Brain microvascular endothelial cell (primary cell): ENCODE data around the gene VDR.

Source experiments
- DNase-seq: peaks from one replicate; pipeline ENCODE4 v3.0.0-alpha.2; 2020
- H3K27ac ChIP-seq: fragments of 250-450 bp; sonication (Bioruptor Pico); 2 replicates; pipeline ENCODE4 v1.5.1; 2020; ENCODE audit warnings: mild to moderate bottlenecking, moderate library complexity
- H3K27me3 ChIP-seq: fragments of 250-450 bp; sonication (Bioruptor Pico); replicated peaks from 2 replicates; pipeline ENCODE4 v1.5.1; 2020; ENCODE audit warnings: mild to moderate bottlenecking
- H3K36me3 ChIP-seq: fragments of 250-450 bp; sonication (Bioruptor Pico); replicated peaks from 2 replicates; pipeline ENCODE4 v1.5.1; 2020; ENCODE audit warnings: mild to moderate bottlenecking
- H3K4me3 ChIP-seq: 2 replicates; pipeline ENCODE4 v1.5.1; 2011; ENCODE audit warnings: low read depth, mild to moderate bottlenecking, control low read depth, low read length, moderate library complexity
- CTCF ChIP-seq: IDR thresholded peaks from 2 replicates; pipeline ENCODE4 v1.5.1; 2011; ENCODE audit warnings: low read depth, mild to moderate bottlenecking, moderate library complexity, low read length, control low read depth, inconsistent platforms; ENCODE audit errors: missing control alignments
- in situ Hi-C: cut with HindIII; loops from 2 replicates; pipeline ENCODE4 v1.10.0; 2017; ENCODE audit warnings: low sequenced_read_pairs, low pct_ligation_motif_present

Gene VDR

GRCh38 chr12:47941871-47942613, 37.2 kb upstream of the VDR start:
- in situ Hi-C loops = no loop called here
- TF ChIP-seq CTCF = peak; percentile 52
- H3K27ac ChIP-seq = no peak overlapping the region
- H3K27me3 ChIP-seq = peaks cover 2% of the 10 kb centered on the region
- H3K36me3 ChIP-seq = no peaks in the 10 kb centered on the region
- no peak for DNase-seq
- H3K4me3 ChIP-seq = no peak overlapping the region

GRCh38 chr12:47941475-47941780, 36.6 kb upstream of the VDR start:
- in situ Hi-C loops = no loop called here
- no peak for TF ChIP-seq CTCF
- DNase-seq = no peak
- H3K27ac ChIP-seq = no peak overlapping the region
- peaks cover 2% of the 10 kb centered on the region for H3K27me3 ChIP-seq
- no peaks in the 10 kb centered on the region for H3K36me3 ChIP-seq
- no peak overlapping the region for H3K4me3 ChIP-seq

- Histone ChIP-seq H3K27me3 (peaks cover 2% of the 10 kb centered on the region), H3K27ac (no peak overlapping the region), H3K36me3 (no peaks in the 10 kb centered on the region), H3K4me3 (no peak overlapping the region)
- DNase-seq = no peak
- no peak for TF ChIP-seq CTCF
- in situ Hi-C loops = no loop called here
Observed at GRCh38 chr12:47940773-47941474, 36.1 kb upstream of the VDR start.

GRCh38 chr12:47939009-47939601, 34.3 kb upstream of the VDR start:
- H3K27me3 ChIP-seq = peaks cover 2% of the 10 kb centered on the region
- DNase-seq = no peak
- no peak overlapping the region for H3K4me3 ChIP-seq
- no peak overlapping the region for H3K27ac ChIP-seq
- no peak for TF ChIP-seq CTCF
- in situ Hi-C loops = no loop called here
- H3K36me3 ChIP-seq = no peaks in the 10 kb centered on the region

- Histone ChIP-seq H3K27me3 (peaks cover 2% of the 10 kb centered on the region), H3K4me3 (no peak overlapping the region), H3K36me3 (no peaks in the 10 kb centered on the region), H3K27ac (no peak overlapping the region)
- DNase-seq = no peak
- TF ChIP-seq CTCF = no peak
- in situ Hi-C loops = no loop called here
Observed at GRCh38 chr12:47938594-47938993, 33.8 kb upstream of the VDR start.
